H1 (cell line): Measurements from ENCODE around the gene NEDD4L. TPM values are rescaled to one million over a fixed set of nuclear protein-coding genes. Genes with fewer than 3 reads are reported as not detected.

ENCODE experiments used
- CTCF ChIA-PET: fragments of 300-600 bp; sonication (Branson Sonifier 250); formaldehyde crosslinking; loops from one replicate; lab custom pipeline; 2021; ENCODE audit not compliant: partially characterized antibody; lab: Charles Lee
- POLR2A ChIA-PET: fragments of 300-600 bp; sonication (Branson Sonifier 250); formaldehyde crosslinking; loops from one replicate; lab custom pipeline; 2021; ENCODE audit warnings: inconsistent platforms; ENCODE audit not compliant: partially characterized antibody; lab: Charles Lee
- DNase-seq, 2 experiments: peaks; one replicate each; pipeline versions ENCODE4 v3.0.0 to v3.0.0-alpha.2; 2010 to 2022; ENCODE audit warnings: low spot score in 2 of 2, low read depth in 1 of 2, mixed read lengths in 1 of 2
- FAIRE-seq: peaks from 2 replicates; lab custom pipeline; 2011; peaks lifted over from hg19 to GRCh38; lab: Jason Lieb, UNC
- H2AFZ ChIP-seq: 2 replicates; pipeline ENCODE4 v1.8.1; 2012; ENCODE audit warnings: low read length, inconsistent platforms
- H2AK5ac ChIP-seq: 2 replicates; pipeline ENCODE4 v1.6.1; 2013; ENCODE audit warnings: low read depth, low read length
- H2BK120ac ChIP-seq: replicated peaks from 2 replicates; pipeline ENCODE3; 2013; ENCODE audit warnings: low read depth, low read length, inconsistent platforms
- H2BK12ac ChIP-seq: 2 replicates; pipeline ENCODE4 v1.6.1; 2013; ENCODE audit warnings: low read depth, low read length
- H2BK15ac ChIP-seq: 2 replicates; pipeline ENCODE4 v1.6.1; 2013; ENCODE audit warnings: low read length
- H2BK20ac ChIP-seq: 2 replicates; pipeline ENCODE4 v1.6.1; 2013; ENCODE audit warnings: low read length
- H2BK5ac ChIP-seq: 2 replicates; pipeline ENCODE4 v1.6.1; 2013; ENCODE audit warnings: low read depth, low read length
- H3K14ac ChIP-seq: 2 replicates; pipeline ENCODE4 v1.6.1; 2013; ENCODE audit warnings: inconsistent platforms; ENCODE audit not compliant: insufficient read length
- H3K18ac ChIP-seq: 2 replicates; pipeline ENCODE4 v1.6.1; 2013; ENCODE audit warnings: low read length; ENCODE audit errors: extremely low read depth
- H3K23ac ChIP-seq: 2 replicates; pipeline ENCODE4 v1.6.1; 2013; ENCODE audit warnings: inconsistent platforms; ENCODE audit not compliant: insufficient read length
- H3K23me2 ChIP-seq: 2 replicates; pipeline ENCODE4 v1.6.1; 2013; ENCODE audit warnings: low read depth, low read length
- H3K27ac ChIP-seq: 2 replicates; pipeline ENCODE4 v1.6.1; 2011; ENCODE audit warnings: low read depth, low read length, inconsistent platforms
- H3K27me3 ChIP-seq, 4 experiments: replicated peaks in 1 of 4; 1 replicate in 1 of 4; 2 replicates in 3 of 4; pipeline versions ENCODE4 v1.6.1 to v1.8.1; 2011 to 2013; ENCODE audit warnings: low read length in 3 of 4, mild to moderate bottlenecking in 3 of 4, inconsistent platforms in 2 of 4, mixed read lengths in 2 of 4, moderate library complexity in 1 of 4; ENCODE audit not compliant: control insufficient read depth in 3 of 4, insufficient read depth in 3 of 4; ENCODE audit errors: extremely low read depth in 1 of 4
- H3K36me3 ChIP-seq, 4 experiments: 2 replicates each; pipeline versions ENCODE4 v1.6.1 to v1.8.1; 2011 to 2013; ENCODE audit warnings: mild to moderate bottlenecking in 4 of 4, low read length in 3 of 4, moderate library complexity in 2 of 4, control low read depth in 1 of 4, inconsistent platforms in 1 of 4; ENCODE audit not compliant: insufficient read depth in 4 of 4, control insufficient read depth in 2 of 4
- H3K4ac ChIP-seq: replicated peaks from 2 replicates; pipeline ENCODE3; 2013; ENCODE audit warnings: low read length, low read depth, mixed read lengths, inconsistent platforms; ENCODE audit not compliant: insufficient read length
- H3K4me1 ChIP-seq, 4 experiments: replicated peaks in 1 of 4; 1 replicate in 1 of 4; 2 replicates in 3 of 4; pipeline versions ENCODE4 v1.6.1 to v1.8.1; 2011 to 2013; ENCODE audit warnings: low read length in 3 of 4, inconsistent platforms in 2 of 4, mixed read lengths in 1 of 4; ENCODE audit not compliant: insufficient read depth in 4 of 4, control insufficient read depth in 3 of 4
- H3K4me2 ChIP-seq, 2 experiments: 2 replicates each; pipeline versions ENCODE4 v1.6.1 to v1.8.1; 2011 to 2013; ENCODE audit warnings: low read depth in 2 of 2, low read length in 2 of 2, control low read depth in 1 of 2, inconsistent platforms in 1 of 2, mild to moderate bottlenecking in 1 of 2; ENCODE audit not compliant: insufficient read depth in 1 of 2
- H3K4me3 ChIP-seq, 4 experiments: fragments of 200-600, 300-600 bp in 1 of 4; sonication (generic), shearing (Covaris generic), sonication (Bioruptor Twin) in 1 of 4; 2 replicates each; pipeline versions ENCODE4 v1.5.1 to v1.8.1; 2011 to 2016; ENCODE audit warnings: low read length in 4 of 4, low read depth in 3 of 4, control low read depth in 2 of 4, inconsistent platforms in 2 of 4, mild to moderate bottlenecking in 2 of 4, mixed read lengths in 1 of 4, moderate library complexity in 1 of 4; ENCODE audit not compliant: insufficient read depth in 2 of 4; ENCODE audit errors: extremely low read depth in 1 of 4
- H3K56ac ChIP-seq: replicated peaks from 2 replicates; pipeline ENCODE3; 2013; ENCODE audit warnings: low read depth, mild to moderate bottlenecking, mixed read lengths, low read length, inconsistent platforms; ENCODE audit not compliant: insufficient read length
- H3K79me1 ChIP-seq: 2 replicates; pipeline ENCODE4 v1.6.1; 2013; ENCODE audit warnings: low read depth, low read length, control low read depth
- H3K79me2 ChIP-seq, 2 experiments: 2 replicates each; pipeline versions ENCODE4 v1.6.1 to v1.8.1; 2012 to 2013; ENCODE audit warnings: low read length in 2 of 2, mild to moderate bottlenecking in 2 of 2, inconsistent platforms in 1 of 2; ENCODE audit not compliant: insufficient read depth in 2 of 2, control insufficient read depth in 1 of 2
- H3K9ac ChIP-seq, 4 experiments: replicated peaks in 1 of 4; 1 replicate in 1 of 4; 2 replicates in 3 of 4; pipeline versions ENCODE4 v1.6.1 to v1.8.1; 2011 to 2013; ENCODE audit warnings: low read depth in 3 of 4, low read length in 3 of 4, control low read depth in 2 of 4, mild to moderate bottlenecking in 2 of 4, moderate library complexity in 2 of 4, inconsistent platforms in 1 of 4; ENCODE audit errors: extremely low read depth in 1 of 4
- H3K9me3 ChIP-seq, 2 experiments: 2 replicates each; pipeline versions ENCODE4 v1.6.1 to v1.8.1; 2012 to 2013; ENCODE audit warnings: mild to moderate bottlenecking in 2 of 2, moderate library complexity in 2 of 2, control low read depth in 1 of 2, inconsistent platforms in 1 of 2, low read depth in 1 of 2, low read length in 1 of 2, mixed read lengths in 1 of 2; ENCODE audit not compliant: insufficient read depth in 2 of 2
- H4K20me1 ChIP-seq, 2 experiments: replicated peaks in 1 of 2; 2 replicates each; pipeline versions ENCODE3 to v1.8.1; 2011 to 2013; ENCODE audit warnings: inconsistent platforms in 2 of 2, low read length in 2 of 2, mild to moderate bottlenecking in 1 of 2; ENCODE audit not compliant: insufficient read depth in 2 of 2, control insufficient read depth in 1 of 2
- H4K5ac ChIP-seq: 2 replicates; pipeline ENCODE4 v1.6.1; 2013; ENCODE audit warnings: low read length, low read depth, mixed read lengths, inconsistent platforms; ENCODE audit not compliant: insufficient read length
- H4K8ac ChIP-seq: 2 replicates; pipeline ENCODE4 v1.8.0; 2013; ENCODE audit warnings: mild to moderate bottlenecking, moderate library complexity, low read length, inconsistent platforms; ENCODE audit not compliant: insufficient read depth; ENCODE audit errors: extremely low read depth
- H4K91ac ChIP-seq: replicated peaks from 2 replicates; pipeline ENCODE3; 2013; ENCODE audit warnings: low read length, mixed read lengths, inconsistent platforms; ENCODE audit not compliant: insufficient read length
- BCL11A ChIP-seq, 2 experiments: IDR thresholded peaks; one replicate each; pipeline ENCODE4 v1.6.1; 2011; ENCODE audit warnings: low read depth in 2 of 2, low read length in 2 of 2, mild to moderate bottlenecking in 2 of 2
- CTBP2 ChIP-seq: IDR thresholded peaks from 2 replicates; pipeline ENCODE4 v1.7.0; 2011; ENCODE audit warnings: borderline replicate concordance, mild to moderate bottlenecking, moderate library complexity, mixed read lengths, low read length; ENCODE audit not compliant: insufficient read depth, insufficient read length
- FOSL1 ChIP-seq: IDR thresholded peaks from 2 replicates; pipeline ENCODE4 v1.6.1; 2011; ENCODE audit warnings: mild to moderate bottlenecking, low read depth, low read length, moderate library complexity; ENCODE audit not compliant: insufficient read depth
- GTF2F1 ChIP-seq: IDR thresholded peaks from 2 replicates; pipeline ENCODE4 v1.6.1; 2012; ENCODE audit warnings: low read depth, low read length, improper control_type of control experiment, borderline replicate concordance
- HDAC2 ChIP-seq, 2 experiments: fragments of 300-600 bp in 1 of 2; sonication (generic) in 1 of 2; IDR thresholded peaks; 2 replicates each; pipeline ENCODE4 v1.6.1; 2011 to 2012; ENCODE audit warnings: low read depth in 2 of 2, low read length in 2 of 2, mild to moderate bottlenecking in 2 of 2, moderate library complexity in 2 of 2, borderline replicate concordance in 1 of 2, inconsistent platforms in 1 of 2
- MAX ChIP-seq: IDR thresholded peaks from 2 replicates; pipeline ENCODE4 v1.6.1; 2012; ENCODE audit warnings: inconsistent platforms
- PHF8 ChIP-seq: fragments of 200-600 bp; sonication (generic); conservative IDR thresholded peaks from 2 replicates; pipeline ENCODE4 v1.7.1; 2012; ENCODE audit warnings: low read depth, mild to moderate bottlenecking, inconsistent platforms, low read length, moderate library complexity
- RAD21 ChIP-seq, 2 experiments: IDR thresholded peaks in 1 of 2; conservative IDR thresholded peaks in 1 of 2; 2 replicates each; pipeline ENCODE4 v1.6.1; 2011; ENCODE audit warnings: low read depth in 2 of 2, low read length in 2 of 2, improper control_type of control experiment in 1 of 2, inconsistent platforms in 1 of 2, mild to moderate bottlenecking in 1 of 2, moderate library complexity in 1 of 2
- SAP30 ChIP-seq: fragments of 300-600 bp; sonication (generic); IDR thresholded peaks from 2 replicates; pipeline ENCODE4 v1.7.1; 2012; ENCODE audit warnings: low read length, moderate library complexity, mild to moderate bottlenecking, inconsistent platforms; ENCODE audit not compliant: insufficient read depth, insufficient replicate concordance
- SIN3A ChIP-seq, 2 experiments: IDR thresholded peaks in 1 of 2; conservative IDR thresholded peaks in 1 of 2; 2 replicates each; pipeline ENCODE4 v1.6.1; 2011 to 2012; ENCODE audit warnings: low read length in 2 of 2, improper control_type of control experiment in 1 of 2, low read depth in 1 of 2, mild to moderate bottlenecking in 1 of 2
- SP4 ChIP-seq: IDR thresholded peaks from 2 replicates; pipeline ENCODE4 v1.6.1; 2012; ENCODE audit warnings: low read length, inconsistent platforms
- SUZ12 ChIP-seq: fragments of 200-600 bp; sonication (generic); IDR thresholded peaks from 2 replicates; pipeline ENCODE4 v1.6.1; 2012; ENCODE audit warnings: mild to moderate bottlenecking, inconsistent platforms, low read length, moderate library complexity, mixed read lengths
- WGBS, 2 experiments: shearing (Covaris generic) in 1 of 2; methylation state at CpG; one replicate each; pipeline versions ENCODE4 v1.1.6 to v1.1.7; 2013 to 2015; ENCODE audit warnings: low lambda C conversion rate in 2 of 2, mixed read lengths in 2 of 2, inconsistent platforms in 1 of 2, low coverage in 1 of 2, missing lambda C conversion rate in 1 of 2; ENCODE audit not compliant: insufficient replicate concordance in 2 of 2, insufficient coverage in 1 of 2, insufficient read length in 1 of 2; ENCODE audit errors: extremely low coverage in 1 of 2, missing lambda C conversion rate in 1 of 2; 5-methylcytosine and 5-hydroxymethylcytosine counted together
- polyA plus RNA-seq, 7 experiments: library from polyadenylated mRNA; depleted of rRNA in 3 of 7; stranded (reverse) in 5 of 7; unstranded in 2 of 7; fragments of >200 nt in 5 of 7; fragments of 200-250 nt in 2 of 7; gene quantifications; 1 replicate in 5 of 7; 2 replicates in 1 of 7; 4 replicates in 1 of 7; pipeline versions ENCODE4 v1.2.1 to v1.2.3, GENCODE V29; 2011 to 2013; ENCODE audit warnings: missing spikeins in 2 of 7, mixed read lengths in 2 of 7
- total RNA-seq: library from RNA; stranded (reverse); fragmentation: NEBNext Ultra II Directional; extraction: Animal tissue kit (Norgen Biotek cat#: 25700); gene quantifications from 2 replicates; pipeline ENCODE4 v1.2.1, GENCODE V29; 2021

NEDD4L gene
- total and polyA plus RNA-seq, 2 of the 8 experiments (the other 6 are each of a cell fraction or from before 2014, with no cell fraction given), result 37.3 to 69.8 TPM

DNA sequence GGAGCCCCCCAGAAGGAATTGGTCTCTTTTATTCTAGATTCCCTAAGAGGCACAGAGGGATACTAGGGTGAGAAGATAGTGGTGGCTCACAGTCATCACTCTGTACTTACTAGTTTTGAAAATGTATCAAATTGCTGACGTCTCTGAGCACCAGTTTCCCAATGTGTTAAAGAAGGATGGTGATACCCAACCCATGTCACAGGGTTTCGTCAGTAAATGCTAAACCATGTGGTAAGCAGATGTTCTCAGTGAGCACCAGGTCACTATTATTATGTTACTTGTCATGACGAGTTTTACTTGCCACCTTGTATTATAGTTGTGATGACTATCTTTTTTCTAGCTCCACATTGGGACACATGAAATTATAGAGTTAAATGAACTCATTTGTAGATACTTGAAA, 54.7 kb downstream of the NEDD4L start:
- ChIA-PET CTCF (interaction anchor here (0.7 to 1.8 kb wide), 6 partner anchors 19 to 977 kb away, joined by 3 to 7 read pairs (median 4); partner anchors contain the start of gene NEDD4L), POLR2A (no interaction called here)
- no peak overlapping the region for H3K4ac ChIP-seq
- no peaks in the 10 kb centered on the region for H3K27me3 ChIP-seq
- no peak overlapping the region for H2BK15ac ChIP-seq
- H2AK5ac ChIP-seq, result no peak overlapping the region
- no peak overlapping the region; the same call in 1 of the 2 replicates for H2BK12ac ChIP-seq
- no peak overlapping the region for H3K4me3 ChIP-seq
- H4K8ac ChIP-seq, result no peak overlapping the region
- H3K9me3 ChIP-seq, result no peaks in the 10 kb centered on the region
- peaks cover 0 to 76% of the 10 kb centered on the region in 2 experiments; a peak in 2 of 4 replicates for H3K79me2 ChIP-seq
- no peak overlapping the region for H3K9ac ChIP-seq
- peaks cover 18% of the 10 kb centered on the region for H3K79me1 ChIP-seq
- H3K27ac ChIP-seq, result no peak overlapping the region
- H4K20me1 ChIP-seq, result no peaks in the 10 kb centered on the region
- no peak overlapping the region for H2BK120ac ChIP-seq
- no peak overlapping the region for H3K4me2 ChIP-seq
- H4K5ac ChIP-seq, result no peak overlapping the region
- H3K4me1 ChIP-seq, result peaks cover 3 to 36% (median 23%) of the 10 kb centered on the region in 4 experiments
- no peak overlapping the region for H3K23ac ChIP-seq
- no peak overlapping the region for H2BK20ac ChIP-seq
- no peaks in the 10 kb centered on the region; the same call in 1 of the 2 replicates for H3K23me2 ChIP-seq
- no peak overlapping the region for H3K18ac ChIP-seq
- no peak overlapping the region for H3K14ac ChIP-seq
- H3K56ac ChIP-seq, result no peak overlapping the region
- H4K91ac ChIP-seq, result no peak overlapping the region
- peak overlapping the region; percentile 42; the same call in 1 of the 2 replicates for H2BK5ac ChIP-seq
- H2AFZ ChIP-seq, result no peak overlapping the region
- no peak for FAIRE-seq
- 88% methylated on average over 3 of the region's 3 CpGs; no CpG with 5 or more reads in 1 of the 2 experiments for WGBS, 2 experiments
- no peak for DNase-seq
- H3K36me3 ChIP-seq, result no peaks in the 10 kb centered on the region
- TF ChIP-seq HDAC2 (IDR thresholded peaks at IDR 0.05; ENCODE audit: borderline replicate concordance in 1 of 2, low read depth in 2 of 2, low read length in 2 of 2), result no peak
- no peak for TF ChIP-seq FOSL1
- TF ChIP-seq GTF2F1, result no peak
- TF ChIP-seq MAX, result no peak
- TF ChIP-seq SIN3A (conservative IDR thresholded peaks at IDR 0.05 in 1 of 2, IDR thresholded peaks at IDR 0.05 in 1 of 2; ENCODE audit: low read depth in 1 of 2, low read length in 2 of 2), result no peak
- TF ChIP-seq SUZ12, result no peak
- no peak for TF ChIP-seq RAD21 (IDR thresholded peaks at IDR 0.05 in 1 of 2, conservative IDR thresholded peaks at IDR 0.05 in 1 of 2; ENCODE audit: low read depth in 2 of 2, low read length in 2 of 2)
- no peak for TF ChIP-seq SAP30
- no peak for TF ChIP-seq CTBP2
- no peak for TF ChIP-seq BCL11A (IDR thresholded peaks at IDR 0.05; ENCODE audit: low read depth in 2 of 2, low read length in 2 of 2)
- TF ChIP-seq SP4, result no peak
- TF ChIP-seq PHF8, result no peak
